Osteoblast (primary cell): ENCODE measurements around the gene BICD1. TPM values are rescaled to one million over a fixed set of nuclear protein-coding genes. Genes with fewer than 3 reads are reported as not detected.

Experiments used
- DNase-seq: peaks from one replicate; pipeline ENCODE4 v3.0.0; 2011; ENCODE audit warnings: low spot score, mixed read lengths; ENCODE audit not compliant: insufficient read length; ENCODE audit errors: missing footprints
- H2AFZ ChIP-seq: 2 replicates; pipeline ENCODE4 v1.6.0; 2011; ENCODE audit warnings: mild to moderate bottlenecking, low read length
- H3K27ac ChIP-seq: 2 replicates; pipeline ENCODE4 v1.5.1; 2011; ENCODE audit warnings: mild to moderate bottlenecking, low read depth, low read length, moderate library complexity
- H3K27me3 ChIP-seq: 2 replicates; pipeline ENCODE4 v1.6.0; 2012; ENCODE audit warnings: mild to moderate bottlenecking, control low read depth, inconsistent platforms, low read length, moderate library complexity; ENCODE audit not compliant: insufficient read depth
- H3K36me3 ChIP-seq: 2 replicates; pipeline ENCODE4 v1.5.1; 2011; ENCODE audit warnings: mild to moderate bottlenecking, low read length, control low read depth, moderate library complexity; ENCODE audit not compliant: insufficient read depth
- H3K4me1 ChIP-seq: 2 replicates; pipeline ENCODE4 v1.5.1; 2011; ENCODE audit warnings: mild to moderate bottlenecking, low read length, control low read depth, moderate library complexity; ENCODE audit not compliant: insufficient read depth
- H3K4me2 ChIP-seq: 2 replicates; pipeline ENCODE4 v1.6.0; 2011; ENCODE audit warnings: mild to moderate bottlenecking, low read length; ENCODE audit not compliant: insufficient read depth
- H3K4me3 ChIP-seq: fragments of 200-600 bp; sonication (generic); 3 replicates; pipeline ENCODE4 v1.5.1; 2012; ENCODE audit warnings: mild to moderate bottlenecking, low read length, inconsistent platforms; ENCODE audit not compliant: insufficient read depth
- H3K79me2 ChIP-seq: 2 replicates; pipeline ENCODE4 v1.6.0; 2012; ENCODE audit warnings: mild to moderate bottlenecking, low read length, control low read depth, inconsistent platforms; ENCODE audit not compliant: insufficient read depth
- H3K9me3 ChIP-seq: 2 replicates; pipeline ENCODE4 v1.5.1; 2011; ENCODE audit warnings: low read depth, low read length, control low read depth
- H4K20me1 ChIP-seq: 2 replicates; pipeline ENCODE4 v1.6.0; 2012; ENCODE audit warnings: mild to moderate bottlenecking, low read length, control low read depth; ENCODE audit not compliant: insufficient read depth
- total RNA-seq: library from RNA; depleted of rRNA; stranded (reverse); fragments of >200 nt; gene quantifications from 2 replicates; pipeline ENCODE4 v1.2.3, GENCODE V29; 2012
- TF ChIP-seq, protein P1 (sequence below): IDR thresholded peaks from 2 replicates; pipeline ENCODE4 v1.5.1; 2011; ENCODE audit warnings: mild to moderate bottlenecking, low read depth, low read length, moderate library complexity; ENCODE audit errors: extremely low read depth

Gene BICD1
- total RNA-seq, 1 donor: 21.0 TPM

DNA sequence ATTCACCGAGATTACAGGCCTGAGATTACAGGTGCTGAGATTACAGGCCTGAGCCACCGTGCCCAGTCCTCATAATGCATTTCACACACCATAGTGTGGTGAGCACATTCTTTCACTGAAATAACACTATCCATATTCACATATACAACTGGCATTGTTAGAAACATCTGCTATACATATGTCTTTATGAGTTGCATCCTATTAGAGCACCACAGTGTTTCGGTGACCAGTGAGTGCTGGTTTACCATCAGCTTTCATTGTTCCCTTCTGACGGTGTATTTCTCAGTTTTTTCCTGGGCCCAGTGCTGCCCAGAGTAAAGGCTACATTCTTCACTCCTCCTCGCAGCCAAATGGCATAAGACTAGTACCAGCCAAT lies 196.5 kb downstream of the BICD1 start:
- Histone ChIP-seq H2AFZ (no peak overlapping the region), H3K27ac (no peak overlapping the region), H3K79me2 (peaks cover 28% of the 10 kb centered on the region), H4K20me1 (peaks cover 6% of the 10 kb centered on the region), H3K27me3 (no peaks in the 10 kb centered on the region), H3K4me2 (no peak overlapping the region), H3K4me3 (no peak overlapping the region), H3K4me1 (no peaks in the 10 kb centered on the region), H3K9me3 (no peaks in the 10 kb centered on the region), H3K36me3 (peaks cover 11% of the 10 kb centered on the region)
- DNase-seq: no peak
- TF ChIP-seq, protein P1, sequence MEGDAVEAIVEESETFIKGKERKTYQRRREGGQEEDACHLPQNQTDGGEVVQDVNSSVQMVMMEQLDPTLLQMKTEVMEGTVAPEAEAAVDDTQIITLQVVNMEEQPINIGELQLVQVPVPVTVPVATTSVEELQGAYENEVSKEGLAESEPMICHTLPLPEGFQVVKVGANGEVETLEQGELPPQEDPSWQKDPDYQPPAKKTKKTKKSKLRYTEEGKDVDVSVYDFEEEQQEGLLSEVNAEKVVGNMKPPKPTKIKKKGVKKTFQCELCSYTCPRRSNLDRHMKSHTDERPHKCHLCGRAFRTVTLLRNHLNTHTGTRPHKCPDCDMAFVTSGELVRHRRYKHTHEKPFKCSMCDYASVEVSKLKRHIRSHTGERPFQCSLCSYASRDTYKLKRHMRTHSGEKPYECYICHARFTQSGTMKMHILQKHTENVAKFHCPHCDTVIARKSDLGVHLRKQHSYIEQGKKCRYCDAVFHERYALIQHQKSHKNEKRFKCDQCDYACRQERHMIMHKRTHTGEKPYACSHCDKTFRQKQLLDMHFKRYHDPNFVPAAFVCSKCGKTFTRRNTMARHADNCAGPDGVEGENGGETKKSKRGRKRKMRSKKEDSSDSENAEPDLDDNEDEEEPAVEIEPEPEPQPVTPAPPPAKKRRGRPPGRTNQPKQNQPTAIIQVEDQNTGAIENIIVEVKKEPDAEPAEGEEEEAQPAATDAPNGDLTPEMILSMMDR: no peak

DNA sequence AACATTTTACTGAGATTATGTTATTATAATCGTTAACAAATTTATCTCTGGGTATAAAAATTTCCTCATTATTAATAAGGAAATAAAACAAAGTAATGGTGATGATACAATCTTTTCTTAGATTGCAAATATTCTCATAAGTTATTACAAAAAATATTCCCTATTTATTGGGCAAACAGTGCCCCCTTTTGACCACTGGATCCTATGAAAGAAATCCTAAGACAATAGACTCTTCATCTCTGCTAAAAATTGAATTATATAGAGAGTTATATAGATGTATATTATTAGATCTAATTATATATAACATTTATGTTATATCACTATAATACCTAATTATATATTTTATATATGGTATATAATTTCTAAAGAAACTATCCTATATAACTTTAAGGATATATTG lies 198.5 kb downstream of the BICD1 start:
- peak; percentile 54 for DNase-seq
- Histone ChIP-seq H3K9me3 (no peaks in the 10 kb centered on the region), H3K27me3 (no peaks in the 10 kb centered on the region), H2AFZ (no peak overlapping the region), H3K4me1 (no peaks in the 10 kb centered on the region), H3K4me3 (no peak overlapping the region), H3K79me2 (peaks cover 34% of the 10 kb centered on the region), H3K4me2 (no peak overlapping the region), H3K27ac (no peak overlapping the region), H3K36me3 (peaks cover 15% of the 10 kb centered on the region), H4K20me1 (peaks cover 6% of the 10 kb centered on the region)
- TF ChIP-seq, protein P1: peak; percentile 39

DNA sequence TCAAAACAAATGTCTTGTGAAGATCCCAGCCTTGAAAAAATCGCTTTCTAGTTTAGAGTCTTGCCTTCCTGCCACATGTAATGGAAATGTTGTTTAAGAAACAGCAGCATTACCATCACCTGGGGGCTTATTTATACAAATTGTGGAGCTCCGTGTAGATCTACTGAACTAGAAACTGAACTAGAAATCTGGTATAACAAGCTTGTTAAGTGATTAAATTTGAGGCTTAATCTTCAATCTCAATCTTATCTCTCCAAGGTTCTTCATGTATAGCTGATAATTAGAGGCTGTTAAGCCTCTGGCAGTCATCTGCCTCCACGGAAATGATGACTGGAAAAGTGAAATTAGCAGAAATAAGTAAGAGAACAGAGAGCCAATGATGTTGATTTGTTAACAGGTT lies 200.7 kb downstream of the BICD1 start:
- peaks cover 18% of the 10 kb centered on the region for H3K36me3 ChIP-seq
- H3K4me1 ChIP-seq: no peaks in the 10 kb centered on the region
- H3K4me3 ChIP-seq: no peak overlapping the region
- H3K4me2 ChIP-seq: no peak overlapping the region
- no peak overlapping the region for H3K27ac ChIP-seq
- DNase-seq: no peak
- H3K79me2 ChIP-seq: peaks cover 29% of the 10 kb centered on the region
- TF ChIP-seq, protein P1: no peak
- peaks cover 6% of the 10 kb centered on the region for H4K20me1 ChIP-seq
- no peaks in the 10 kb centered on the region for H3K27me3 ChIP-seq
- no peaks in the 10 kb centered on the region for H3K9me3 ChIP-seq
- H2AFZ ChIP-seq: no peak overlapping the region

DNA sequence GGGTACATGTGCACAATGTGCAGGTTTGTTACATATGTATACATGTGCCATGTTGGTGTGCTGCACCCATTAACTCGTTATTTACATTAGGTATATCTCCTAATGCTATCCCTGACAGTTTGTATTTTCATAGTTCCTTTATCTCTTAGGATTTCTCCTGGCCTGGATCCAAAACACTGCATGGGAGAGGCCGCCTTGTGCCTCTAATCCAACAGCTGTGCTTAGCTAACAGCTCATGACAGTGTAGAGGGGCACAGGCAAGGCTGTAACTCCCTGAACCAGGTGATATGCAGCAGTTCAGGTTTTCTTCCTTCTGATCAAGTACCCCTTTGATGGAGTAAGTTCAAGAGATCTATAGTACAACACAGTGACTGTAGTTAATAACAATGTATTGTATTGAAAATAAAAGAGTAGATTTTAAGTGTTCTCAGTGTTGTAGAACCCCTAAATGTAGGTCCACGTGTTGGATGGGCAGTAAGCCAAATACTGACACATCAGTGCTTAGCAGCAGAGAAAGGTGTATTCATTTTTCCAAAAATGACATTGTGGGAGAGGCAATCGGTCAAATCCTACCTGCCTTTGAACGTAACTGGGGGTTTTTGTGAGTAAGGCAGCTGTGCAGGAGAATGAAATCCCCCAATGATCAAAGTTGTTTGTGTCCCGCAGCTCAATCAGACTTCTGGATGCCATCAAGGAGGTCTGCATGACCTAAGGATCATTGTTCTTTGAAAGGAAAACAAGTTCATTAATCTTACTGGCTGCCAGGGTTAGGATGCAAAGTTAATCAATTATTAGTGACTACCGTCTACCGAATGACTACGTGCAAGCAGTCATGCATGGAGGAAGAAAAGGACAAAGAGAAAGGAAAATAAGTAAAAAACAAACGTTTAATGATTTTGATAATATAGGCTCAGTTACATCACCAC lies 203.4 kb downstream of the BICD1 start:
- Histone ChIP-seq H3K27ac (no peak overlapping the region), H3K27me3 (no peaks in the 10 kb centered on the region), H3K79me2 (peaks cover 23% of the 10 kb centered on the region), H3K9me3 (no peaks in the 10 kb centered on the region), H3K4me1 (no peaks in the 10 kb centered on the region), H2AFZ (no peak overlapping the region), H3K4me3 (no peak overlapping the region), H3K4me2 (no peak overlapping the region), H3K36me3 (peaks cover 18% of the 10 kb centered on the region), H4K20me1 (peaks cover 4% of the 10 kb centered on the region)
- no peak for DNase-seq
- TF ChIP-seq, protein P1: no peak
